Measurements from ENCODE around the gene CHRNB4.

CHRNB4 gene

GRCh38 chr15:78668987-78669386 lies 28.0 kb upstream of the CHRNB4 start:
- no peak for DNase-seq

DNA sequence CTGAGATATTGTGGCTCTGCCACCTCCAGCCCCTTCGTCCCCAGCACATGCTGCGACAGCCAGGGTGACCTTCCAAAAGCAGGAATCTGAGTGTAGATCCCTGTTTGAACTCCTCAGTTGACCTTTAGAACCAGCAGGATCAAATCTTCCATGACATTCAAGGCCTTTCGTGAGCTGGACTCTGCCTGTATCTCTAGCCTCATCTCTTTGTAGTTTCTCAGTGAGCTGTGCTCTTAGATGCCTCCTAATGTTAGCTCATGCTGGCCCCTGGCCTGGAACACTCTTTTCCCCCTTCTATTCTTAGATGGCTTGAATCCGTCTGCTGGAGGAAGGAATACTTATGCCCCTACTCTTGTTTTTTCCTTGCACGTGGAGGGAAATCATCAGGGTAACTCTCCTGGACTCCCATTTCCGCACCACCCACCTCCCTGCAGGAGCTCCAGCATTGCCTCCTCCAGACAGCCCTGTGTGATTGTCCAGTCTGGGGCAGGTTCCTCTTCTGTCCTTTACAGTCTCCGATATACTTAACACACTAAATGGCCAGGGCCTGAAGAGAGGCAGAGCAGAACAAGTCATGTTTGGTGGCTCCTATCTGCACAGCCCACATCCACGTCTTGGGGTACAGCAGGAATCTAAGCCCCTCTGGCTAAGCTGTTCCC lies 26.7 kb upstream of the CHRNB4 start:
- DNase-seq: no peak

- no peak for DNase-seq
Observed at GRCh38 chr15:78666010-78666409, 25.0 kb upstream of the CHRNB4 start.

DNA sequence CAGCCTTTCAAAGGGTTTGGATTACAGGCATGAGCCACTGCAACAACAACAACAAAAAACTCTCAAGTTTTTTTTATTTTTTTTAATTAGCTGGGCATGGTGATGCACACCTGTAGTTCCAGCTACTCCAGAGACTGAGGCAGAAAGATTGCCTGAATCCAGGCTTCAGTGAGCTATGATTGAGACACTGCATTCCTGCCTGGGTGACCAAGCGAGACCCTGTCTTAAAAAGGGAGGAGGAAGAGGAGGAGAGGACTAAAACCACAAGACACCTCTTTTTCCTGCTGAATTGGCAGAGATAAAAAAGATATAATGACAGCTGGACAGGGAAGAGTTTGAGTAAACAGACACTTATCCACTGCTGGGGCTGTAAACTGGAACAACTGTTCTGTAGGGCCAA lies 22.7 kb upstream of the CHRNB4 start:
- DNase-seq: no peak

- no peak for DNase-seq
Observed at GRCh38 chr15:78662028-78662427, 21.0 kb upstream of the CHRNB4 start.

DNA sequence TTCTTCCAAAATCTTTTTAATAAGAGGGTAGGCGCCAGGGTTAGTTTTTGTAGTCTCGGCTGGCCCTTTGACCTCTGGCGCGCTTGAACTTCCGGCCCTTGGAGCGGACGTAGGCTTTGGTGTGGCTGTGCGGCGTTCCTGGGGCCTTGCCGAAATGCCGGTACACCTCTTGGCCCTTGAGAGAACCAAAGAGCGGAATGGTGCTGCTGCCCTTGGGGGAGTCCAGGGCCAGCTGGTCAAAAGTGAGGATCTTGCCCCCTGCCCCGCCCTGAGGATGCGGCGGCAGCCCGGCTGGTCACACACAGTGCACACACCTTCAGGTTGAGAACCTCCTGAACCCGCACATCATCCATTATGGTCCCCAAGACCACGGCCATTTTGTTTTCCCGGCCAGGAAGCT lies 20.0 kb upstream of the CHRNB4 start:
- DNase-seq: no peak

DNA sequence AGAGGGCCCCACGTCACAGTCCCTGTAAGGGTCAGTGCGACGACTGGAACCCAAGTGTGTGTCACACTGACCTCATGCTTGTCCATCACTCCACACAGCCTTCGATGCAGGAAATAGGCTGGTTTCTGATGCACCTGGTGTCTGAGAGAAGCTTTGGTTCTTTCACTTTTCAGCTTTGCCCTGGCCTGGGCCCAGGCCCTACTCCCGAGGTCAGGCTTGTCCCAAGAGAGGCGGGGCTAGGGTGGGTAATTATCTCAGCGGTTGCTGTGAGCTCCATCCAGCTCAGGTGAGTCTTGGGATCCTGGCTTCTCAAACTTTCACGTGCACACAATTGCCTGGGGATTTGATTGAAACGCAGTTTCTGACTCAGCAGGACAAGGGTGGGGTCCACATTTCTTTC lies 19.6 kb upstream of the CHRNB4 start:
- no peak for DNase-seq

GRCh38 chr15:78658823-78659222 lies 17.8 kb upstream of the CHRNB4 start:
- DNase-seq: no peak

GRCh38 chr15:78654272-78654671 lies 13.3 kb upstream of the CHRNB4 start:
- no peak for DNase-seq

DNA sequence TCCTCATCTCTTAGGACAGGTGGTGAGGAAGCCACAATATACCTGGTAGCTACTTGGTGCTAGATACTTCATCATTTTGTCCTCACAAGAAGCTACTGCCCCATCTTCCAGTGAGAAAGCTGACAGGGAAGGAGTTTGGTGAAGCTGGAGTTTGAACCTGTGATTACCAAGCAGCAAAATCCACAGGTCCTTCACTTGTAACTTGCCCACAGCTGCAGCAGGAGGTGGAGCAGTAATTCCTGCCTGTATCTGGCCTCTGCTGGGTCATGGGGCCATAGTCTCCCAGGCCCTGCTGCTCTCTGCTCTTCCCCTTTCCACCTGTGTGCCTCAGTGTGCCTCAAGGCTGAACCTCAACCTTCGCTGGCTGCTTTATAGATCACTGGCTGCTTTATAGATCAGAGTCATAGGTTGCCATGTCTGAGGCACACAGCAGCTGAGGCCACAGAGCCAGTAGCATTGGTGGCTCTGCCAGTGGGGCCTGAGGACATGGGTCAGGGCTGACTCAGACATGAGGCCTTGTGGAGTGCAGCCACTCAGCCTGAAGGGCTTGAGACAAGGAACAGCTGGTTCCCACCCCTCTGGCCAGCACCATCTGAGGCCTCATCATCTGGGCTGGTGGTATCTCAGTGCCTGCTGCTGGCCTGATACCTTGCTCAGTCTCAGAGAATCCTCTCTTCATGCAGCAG lies 11.1 kb upstream of the CHRNB4 start:
- DNase-seq: no peak

- no peak for DNase-seq
Observed at GRCh38 chr15:78651007-78651406, 10.0 kb upstream of the CHRNB4 start.

DNA sequence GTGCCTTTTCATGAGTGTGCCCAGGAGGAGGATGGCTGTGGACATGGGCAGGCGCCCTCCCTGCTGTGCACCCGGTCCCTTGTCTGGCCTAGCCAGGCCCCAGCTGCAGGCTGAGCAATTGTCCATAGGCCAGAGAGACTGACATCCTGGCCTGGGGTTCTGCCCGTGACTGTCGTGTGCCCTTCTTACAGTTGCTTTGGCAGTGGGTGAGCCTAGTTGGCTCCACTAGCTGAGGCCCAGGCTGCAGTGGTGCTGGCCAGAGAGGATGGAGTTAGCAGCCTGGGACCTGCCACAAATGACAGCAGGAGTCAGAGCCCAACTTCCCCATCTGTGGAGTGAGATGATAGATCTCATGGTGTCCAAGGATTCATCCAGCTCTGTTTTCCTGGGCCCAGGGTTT lies 9.0 kb upstream of the CHRNB4 start:
- no peak for DNase-seq

GRCh38 chr15:78645009-78645408 lies 4.0 kb upstream of the CHRNB4 start:
- DNase-seq: no peak

- no peak for DNase-seq
Observed at GRCh38 chr15:78642331-78642730, 1.3 kb upstream of the CHRNB4 start.

- no peak for DNase-seq
Observed at GRCh38 chr15:78641749-78642275, 802 bp upstream of the CHRNB4 start.

- no peak for DNase-seq
Observed at GRCh38 chr15:78640527-78641101, 396 bp downstream of the CHRNB4 start.

GRCh38 chr15:78638658-78639314 lies 2.2 kb downstream of the CHRNB4 start:
- DNase-seq: peak; percentile 16

DNA sequence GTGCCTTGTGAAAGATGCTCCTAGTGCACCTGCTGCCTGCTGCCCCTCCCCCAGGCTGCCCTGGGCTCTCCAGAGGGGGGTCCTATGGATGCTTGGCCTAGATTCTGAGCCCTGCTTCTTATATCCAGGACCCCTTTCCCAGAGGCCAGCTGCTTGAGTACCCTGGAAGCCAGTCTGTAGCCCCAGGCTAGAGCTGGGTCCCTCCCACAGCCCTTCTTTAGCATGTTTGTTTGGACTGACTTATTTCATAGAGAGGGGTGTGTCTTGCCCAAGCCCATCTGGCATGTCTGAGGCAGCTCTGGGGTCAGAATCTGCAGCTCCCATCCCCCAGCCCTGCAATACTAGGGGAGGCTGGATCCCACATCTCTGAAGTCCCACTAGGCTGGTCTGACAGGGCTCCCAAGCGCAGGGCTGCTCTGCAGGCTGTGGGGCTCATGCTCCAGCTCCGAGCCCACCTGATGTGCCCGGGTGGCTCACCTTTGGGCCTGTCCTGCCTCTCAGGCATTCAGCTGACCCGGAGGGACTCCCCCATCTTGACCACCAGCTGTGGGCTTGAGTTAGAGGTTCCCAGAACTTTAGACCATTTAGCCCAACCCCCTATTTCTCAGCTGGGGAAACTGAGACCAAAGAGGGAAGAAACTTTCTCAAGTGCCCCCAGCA lies 3.1 kb downstream of the CHRNB4 start:
- DNase-seq: no peak

- no peak for DNase-seq
Observed at GRCh38 chr15:78636378-78636859, 4.6 kb downstream of the CHRNB4 start.

DNA sequence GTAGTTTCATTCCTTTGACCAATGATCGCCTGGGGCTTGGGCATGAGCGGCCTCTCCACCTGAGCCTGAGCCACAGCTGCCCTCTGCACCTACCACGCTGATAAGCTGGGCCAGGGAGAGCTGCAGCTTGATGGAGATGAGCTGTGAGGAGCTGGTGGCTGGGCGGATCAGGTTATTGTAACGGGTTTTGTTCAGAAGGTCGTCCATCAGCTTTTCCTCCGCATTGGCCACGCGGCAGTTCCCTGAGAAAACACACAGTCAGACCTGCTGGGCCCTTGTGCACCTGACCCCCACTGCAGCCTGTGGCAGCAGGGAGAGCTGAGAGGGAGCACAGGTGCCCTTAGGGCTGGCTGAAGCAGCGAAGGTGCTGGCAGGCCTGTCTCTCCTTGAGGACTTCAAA lies 5.7 kb downstream of the CHRNB4 start:
- no peak for DNase-seq

DNA sequence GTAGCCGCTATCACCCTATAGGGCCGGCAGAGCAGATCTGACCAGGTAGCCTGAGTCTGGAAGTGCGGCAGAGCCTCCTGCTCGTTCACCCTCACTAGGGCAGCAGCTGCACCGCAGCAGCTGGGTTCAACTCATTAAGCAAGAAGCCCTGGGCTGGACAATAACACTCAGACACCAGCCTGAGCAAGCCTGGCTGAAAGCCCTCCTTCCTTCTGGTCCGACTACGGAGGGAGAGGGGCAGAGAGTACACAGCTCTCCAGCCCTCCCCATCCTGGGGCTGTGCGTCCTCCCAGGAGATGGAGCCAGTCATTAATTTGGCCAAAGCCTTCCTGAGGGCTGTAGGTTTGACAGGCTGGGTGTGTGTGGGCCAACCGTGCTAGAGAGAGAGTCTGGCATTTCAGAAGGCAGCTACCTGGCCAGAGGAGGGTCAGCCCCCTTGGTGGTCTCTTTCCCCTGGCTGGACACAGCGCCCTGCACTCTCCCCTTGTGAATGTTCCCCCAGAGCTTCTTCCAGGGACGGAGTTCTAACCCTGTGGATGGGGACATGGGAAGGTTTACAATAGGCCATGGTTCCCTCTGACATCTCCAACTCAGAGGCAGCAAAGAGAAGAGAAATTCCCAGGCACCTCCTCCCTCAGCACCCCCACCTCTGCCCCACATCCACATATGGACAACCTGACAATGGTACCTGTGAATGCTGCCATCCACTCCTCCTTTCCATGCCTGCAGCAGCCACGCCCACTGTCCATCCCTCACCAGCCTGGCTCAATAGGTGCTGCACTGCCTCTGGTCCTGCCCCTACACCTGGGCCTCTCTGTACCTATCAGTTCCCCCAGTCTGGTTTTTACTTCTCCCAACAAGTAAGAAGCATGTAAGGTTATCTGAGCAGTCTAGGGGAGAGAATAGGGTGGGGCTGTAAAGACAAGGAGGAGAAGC lies 6.5 kb downstream of the CHRNB4 start:
- DNase-seq: no peak

GRCh38 chr15:78633348-78633747 lies 7.7 kb downstream of the CHRNB4 start:
- DNase-seq: no peak
